ENCODE results near the gene TANK. TPM values are rescaled to one million over a fixed set of nuclear protein-coding genes. Genes with fewer than 3 reads are reported as not detected.

Gene TANK
- total RNA-seq, 2 experiments from 2014 or later, result 43.4 to 64.9 TPM

GRCh38 chr2:161170958-161171932 lies 11.0 kb downstream of the TANK start:
- no TSS peak for BruUV-seq (replicated peaks)
- Histone ChIP-seq H3K36me3 (ENCODE audit: insufficient read depth, low read length) (peaks cover 25% of the 10 kb centered on the region), H3K4me1 (ENCODE audit: insufficient read depth, low read length, poor library complexity, severe bottlenecking) (peaks cover 30% of the 10 kb centered on the region), H3K4me2 (ENCODE audit: low read length) (peak overlapping the region; percentile 44), H3K79me2 (ENCODE audit: insufficient read depth, low read depth, low read length) (peaks cover 6% of the 10 kb centered on the region; the same call in 1 of the 2 replicates), H3K9me2 (ENCODE audit: insufficient read depth, low read length) (no peaks in the 10 kb centered on the region), H4K20me1 (ENCODE audit: insufficient read depth, low read length) (no peaks in the 10 kb centered on the region), H3K27ac (ENCODE audit: low read depth, low read length, poor library complexity, severe bottlenecking) (no peak overlapping the region), H3K4me3 (ENCODE audit: low read depth, low read length, poor library complexity, severe bottlenecking) (no peak overlapping the region), H2AFZ (ENCODE audit: low read length) (no peak overlapping the region), H3K9me3 (ENCODE audit: low read length) (no peaks in the 10 kb centered on the region)
- ChIA-PET CTCF (ENCODE audit: unreplicated experiment) (no interaction called here), POLR2A (interaction anchor here (0.7 to 1.0 kb wide), 4 partner anchors 11 to 35 kb away, joined by 3 read pairs; no protein-coding TSS in a partner anchor)
- no peak for TF ChIP-seq EZH2phosphoT487 (IDR thresholded peaks at IDR 0.05; ENCODE audit: borderline replicate concordance, low read depth, low read length)
- TF ChIP-seq, protein P1, sequence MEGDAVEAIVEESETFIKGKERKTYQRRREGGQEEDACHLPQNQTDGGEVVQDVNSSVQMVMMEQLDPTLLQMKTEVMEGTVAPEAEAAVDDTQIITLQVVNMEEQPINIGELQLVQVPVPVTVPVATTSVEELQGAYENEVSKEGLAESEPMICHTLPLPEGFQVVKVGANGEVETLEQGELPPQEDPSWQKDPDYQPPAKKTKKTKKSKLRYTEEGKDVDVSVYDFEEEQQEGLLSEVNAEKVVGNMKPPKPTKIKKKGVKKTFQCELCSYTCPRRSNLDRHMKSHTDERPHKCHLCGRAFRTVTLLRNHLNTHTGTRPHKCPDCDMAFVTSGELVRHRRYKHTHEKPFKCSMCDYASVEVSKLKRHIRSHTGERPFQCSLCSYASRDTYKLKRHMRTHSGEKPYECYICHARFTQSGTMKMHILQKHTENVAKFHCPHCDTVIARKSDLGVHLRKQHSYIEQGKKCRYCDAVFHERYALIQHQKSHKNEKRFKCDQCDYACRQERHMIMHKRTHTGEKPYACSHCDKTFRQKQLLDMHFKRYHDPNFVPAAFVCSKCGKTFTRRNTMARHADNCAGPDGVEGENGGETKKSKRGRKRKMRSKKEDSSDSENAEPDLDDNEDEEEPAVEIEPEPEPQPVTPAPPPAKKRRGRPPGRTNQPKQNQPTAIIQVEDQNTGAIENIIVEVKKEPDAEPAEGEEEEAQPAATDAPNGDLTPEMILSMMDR (conservative IDR thresholded peaks at IDR 0.05; ENCODE audit: low read length), result no peak
- intact Hi-C loops (cut with micrococcal nuclease; ENCODE audit: unreplicated experiment), result no loop called here
- peak; percentile 22 for DNase-seq (ENCODE audit: low spot score)

DNA sequence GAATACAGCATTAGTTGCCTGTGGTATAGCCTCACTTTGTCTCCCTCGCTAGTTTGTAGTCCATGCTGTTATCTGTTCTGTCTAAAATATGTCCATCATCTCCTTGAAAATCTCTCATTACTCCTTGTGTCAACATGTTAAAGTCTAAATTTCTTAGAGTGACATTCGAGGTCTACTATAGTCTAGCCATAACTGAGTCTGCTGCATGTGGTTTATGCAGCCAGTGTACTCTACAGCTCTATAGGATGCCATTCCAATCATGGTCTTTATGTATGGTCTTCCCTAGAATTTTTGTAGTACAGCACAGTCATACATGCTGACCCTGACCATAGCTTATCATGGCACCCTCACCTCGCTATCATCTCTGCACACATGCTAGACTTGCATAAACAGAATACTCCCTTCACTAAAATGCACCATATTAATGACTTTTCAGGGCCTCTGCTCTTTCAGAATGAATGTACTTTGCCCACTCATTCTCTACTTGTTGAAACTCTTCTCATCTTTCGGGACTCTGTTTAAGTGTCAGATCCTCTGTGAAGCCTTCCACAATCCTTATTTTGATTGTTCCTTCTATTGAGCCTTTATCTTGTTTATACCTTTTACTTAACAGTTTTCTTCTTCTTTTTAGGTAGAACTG lies 12.8 kb downstream of the TANK start:
- POLR2A ChIA-PET, result interaction anchor here (0.7 to 1.2 kb wide), 2 partner anchors 11 to 361 kb away, joined by 3 to 4 read pairs; no protein-coding TSS in a partner anchor
- peaks cover 6% of the 10 kb centered on the region; the same call in 1 of the 2 replicates for H3K79me2 ChIP-seq (ENCODE audit: insufficient read depth, low read depth, low read length)
- no peaks in the 10 kb centered on the region for H3K9me2 ChIP-seq (ENCODE audit: insufficient read depth, low read length)
- H3K4me1 ChIP-seq (ENCODE audit: insufficient read depth, low read length, poor library complexity, severe bottlenecking), result peaks cover 30% of the 10 kb centered on the region
- no peak overlapping the region for H2AFZ ChIP-seq (ENCODE audit: low read length)
- no peak for DNase-seq (ENCODE audit: low spot score)
- no peak overlapping the region for H3K27ac ChIP-seq (ENCODE audit: low read depth, low read length, poor library complexity, severe bottlenecking)
- H3K36me3 ChIP-seq (ENCODE audit: insufficient read depth, low read length), result peaks cover 26% of the 10 kb centered on the region
- 0 out of 2 replicates have a peak, but pooled peaks cover 3% of the 10 kb centered on the region for H3K9me3 ChIP-seq (ENCODE audit: low read length)
- intact Hi-C loops (cut with micrococcal nuclease; ENCODE audit: unreplicated experiment), result no loop called here
- TF ChIP-seq, protein P1 (conservative IDR thresholded peaks at IDR 0.05; ENCODE audit: low read length), result no peak
- TF ChIP-seq EZH2phosphoT487 (IDR thresholded peaks at IDR 0.05; ENCODE audit: borderline replicate concordance, low read depth, low read length), result no peak
- CTCF ChIA-PET (ENCODE audit: unreplicated experiment), result no interaction called here
- H4K20me1 ChIP-seq (ENCODE audit: insufficient read depth, low read length), result no peaks in the 10 kb centered on the region
- H3K4me2 ChIP-seq (ENCODE audit: low read length), result no peak overlapping the region
- no TSS peak for BruUV-seq (replicated peaks)
- H3K4me3 ChIP-seq (ENCODE audit: low read depth, low read length, poor library complexity, severe bottlenecking), result no peak overlapping the region

Measured in OCI-LY7 (cell line).